ENCODE results near the gene ARHGEF38. TPM values are rescaled to one million over a fixed set of nuclear protein-coding genes. Genes with fewer than 3 reads are reported as not detected.

The ARHGEF38 gene
- total RNA-seq, 2 experiments from 2014 or later: not detected

- Mint-ChIP-seq H3K36me3 (ENCODE audit: low read depth) (no peaks in the 10 kb centered on the region), H3K9me3 (no peaks in the 10 kb centered on the region), H3K4me3 (no peak overlapping the region), H3K4me1 (ENCODE audit: low read depth) (no peaks in the 10 kb centered on the region), H3K27me3 (peaks cover 34% of the 10 kb centered on the region), H3K27ac (no peak overlapping the region)
- no peak overlapping the region for H3K27ac ChIP-seq (ENCODE audit: low read depth in 1 of 2, low read length in 2 of 2)
- CTCF ChIA-PET: no interaction called here
- no peaks in the 10 kb centered on the region for H3K36me3 ChIP-seq (ENCODE audit: insufficient read depth, low read length)
- no peaks in the 10 kb centered on the region for H3K4me1 ChIP-seq (ENCODE audit: insufficient read depth, low read length)
- DNase-seq (no peak), ATAC-seq (ENCODE audit: poor library complexity) (no peak)
- H3K9me3 ChIP-seq (ENCODE audit: control insufficient read depth in 1 of 2, insufficient read depth in 1 of 2, low read length in 2 of 2): no peaks in the 10 kb centered on the region
- TF ChIP-seq CTCF (IDR thresholded peaks at IDR 0.05): no peak
- peaks cover 0 to 7% of the 10 kb centered on the region in 2 experiments for H3K27me3 ChIP-seq (ENCODE audit: control insufficient read depth in 1 of 2, insufficient read depth in 2 of 2, low read length in 2 of 2)
- no peak overlapping the region for H3K4me3 ChIP-seq (ENCODE audit: low read length)
- POLR2A ChIA-PET: no interaction called here
- intact Hi-C loops (cut with DNase I, micrococcal nuclease): no loop called here
These were observed 44.3 kb downstream of the ARHGEF38 start for GRCh38 chr4:105596684-105597083.

- Histone ChIP-seq H3K9me3 (ENCODE audit: control insufficient read depth in 1 of 2, insufficient read depth in 1 of 2, low read length in 2 of 2) (no peaks in the 10 kb centered on the region), H3K27ac (ENCODE audit: low read depth in 1 of 2, low read length in 2 of 2) (no peak overlapping the region), H3K36me3 (ENCODE audit: insufficient read depth, low read length) (no peaks in the 10 kb centered on the region), H3K4me3 (ENCODE audit: low read length) (no peak overlapping the region), H3K27me3 (ENCODE audit: control insufficient read depth in 1 of 2, insufficient read depth in 2 of 2, low read length in 2 of 2) (no peaks in the 10 kb centered on the region), H3K4me1 (ENCODE audit: insufficient read depth, low read length) (no peaks in the 10 kb centered on the region)
- CTCF ChIA-PET: no interaction called here
- no peaks in the 10 kb centered on the region for H3K36me3 Mint-ChIP-seq (ENCODE audit: low read depth)
- no peaks in the 10 kb centered on the region for H3K4me1 Mint-ChIP-seq (ENCODE audit: low read depth)
- POLR2A ChIA-PET: no interaction called here
- H3K4me3 Mint-ChIP-seq: no peak overlapping the region
- intact Hi-C loops (cut with DNase I, micrococcal nuclease): no loop called here
- no peak for TF ChIP-seq CTCF (IDR thresholded peaks at IDR 0.05)
- no peak overlapping the region for H3K27ac Mint-ChIP-seq
- H3K9me3 Mint-ChIP-seq: no peaks in the 10 kb centered on the region
- DNase-seq (no peak), ATAC-seq (ENCODE audit: poor library complexity) (no peak)
- peaks cover 22% of the 10 kb centered on the region for H3K27me3 Mint-ChIP-seq
These were observed 45.6 kb downstream of the ARHGEF38 start for GRCh38 chr4:105598052-105598451.

GRCh38 chr4:105598787-105599186 lies 46.4 kb downstream of the ARHGEF38 start:
- no peaks in the 10 kb centered on the region for H3K36me3 Mint-ChIP-seq (ENCODE audit: low read depth)
- intact Hi-C loops (cut with DNase I, micrococcal nuclease): no loop called here
- no peaks in the 10 kb centered on the region for H3K36me3 ChIP-seq (ENCODE audit: insufficient read depth, low read length)
- H3K9me3 ChIP-seq (ENCODE audit: control insufficient read depth in 1 of 2, insufficient read depth in 1 of 2, low read length in 2 of 2): no peaks in the 10 kb centered on the region
- no peaks in the 10 kb centered on the region for H3K27me3 ChIP-seq (ENCODE audit: control insufficient read depth in 1 of 2, insufficient read depth in 2 of 2, low read length in 2 of 2)
- no peak for TF ChIP-seq CTCF (IDR thresholded peaks at IDR 0.05)
- peaks cover 26% of the 10 kb centered on the region for H3K27me3 Mint-ChIP-seq
- DNase-seq: no peak
- ChIA-PET CTCF (no interaction called here), POLR2A (no interaction called here)
- H3K4me1 Mint-ChIP-seq (ENCODE audit: low read depth): no peaks in the 10 kb centered on the region
- ATAC-seq (ENCODE audit: poor library complexity): no peak
- no peak overlapping the region for H3K27ac Mint-ChIP-seq
- H3K4me3 ChIP-seq (ENCODE audit: low read length): no peak overlapping the region
- no peak overlapping the region for H3K27ac ChIP-seq (ENCODE audit: low read depth in 1 of 2, low read length in 2 of 2)
- no peaks in the 10 kb centered on the region for H3K9me3 Mint-ChIP-seq
- H3K4me3 Mint-ChIP-seq: no peak overlapping the region
- H3K4me1 ChIP-seq (ENCODE audit: insufficient read depth, low read length): no peaks in the 10 kb centered on the region
